DMS 273 (cell line): Measurements from ENCODE around the gene ZNF497.
"Not testable (repeated sequence)": the region's sequence is repeated elsewhere in the genome, so short reads cannot be mapped to it uniquely, and the experiment has no call there.

Experiments used
- DNase-seq: peaks from one replicate; lab custom pipeline; 2025; ENCODE audit not compliant: unreplicated experiment; lab: John Stamatoyannopoulos, UW

Gene ZNF497

DNA sequence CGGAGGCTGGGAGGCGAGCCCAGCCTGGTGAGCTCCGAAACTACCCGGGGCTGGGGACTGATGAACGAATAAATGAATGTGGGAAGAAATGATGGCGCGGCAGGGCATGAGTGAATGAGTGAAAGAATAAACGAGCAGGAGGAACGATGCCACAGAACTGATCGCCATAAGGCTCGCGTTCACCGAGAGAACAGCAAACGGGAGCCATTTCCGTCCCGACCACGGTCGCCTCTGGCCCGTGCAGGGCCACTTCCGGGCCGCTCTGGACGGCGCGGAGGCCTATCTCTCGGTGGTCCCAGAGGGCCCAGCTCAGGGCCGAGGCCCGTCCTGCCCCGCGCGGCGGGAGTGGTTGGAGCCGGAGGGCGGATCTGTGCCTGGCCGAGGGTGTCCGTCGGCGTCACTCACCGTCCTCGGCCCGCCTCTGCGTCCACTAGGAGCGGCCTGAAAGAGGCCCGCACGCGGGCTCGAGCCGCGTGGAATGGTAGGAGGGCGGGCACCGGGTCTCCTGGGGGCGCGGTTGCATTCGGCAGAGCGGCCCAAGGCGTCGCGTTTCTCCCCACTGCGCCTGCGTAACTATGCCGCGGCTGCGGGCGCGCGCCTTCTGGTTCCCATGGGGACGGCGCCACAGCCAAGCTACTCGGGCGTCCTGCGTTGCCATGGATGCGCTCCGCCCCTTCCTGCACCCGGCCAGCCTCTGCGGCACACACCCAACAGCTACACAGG lies at the start of gene ZNF497:
Gene ZNF497, minus strand, starts transcription at position 480 of the 723 bp plus-strand sequence. CDS start 5,116 bp downstream, outside the sequence.
- peak; percentile 98 for DNase-seq

DNA sequence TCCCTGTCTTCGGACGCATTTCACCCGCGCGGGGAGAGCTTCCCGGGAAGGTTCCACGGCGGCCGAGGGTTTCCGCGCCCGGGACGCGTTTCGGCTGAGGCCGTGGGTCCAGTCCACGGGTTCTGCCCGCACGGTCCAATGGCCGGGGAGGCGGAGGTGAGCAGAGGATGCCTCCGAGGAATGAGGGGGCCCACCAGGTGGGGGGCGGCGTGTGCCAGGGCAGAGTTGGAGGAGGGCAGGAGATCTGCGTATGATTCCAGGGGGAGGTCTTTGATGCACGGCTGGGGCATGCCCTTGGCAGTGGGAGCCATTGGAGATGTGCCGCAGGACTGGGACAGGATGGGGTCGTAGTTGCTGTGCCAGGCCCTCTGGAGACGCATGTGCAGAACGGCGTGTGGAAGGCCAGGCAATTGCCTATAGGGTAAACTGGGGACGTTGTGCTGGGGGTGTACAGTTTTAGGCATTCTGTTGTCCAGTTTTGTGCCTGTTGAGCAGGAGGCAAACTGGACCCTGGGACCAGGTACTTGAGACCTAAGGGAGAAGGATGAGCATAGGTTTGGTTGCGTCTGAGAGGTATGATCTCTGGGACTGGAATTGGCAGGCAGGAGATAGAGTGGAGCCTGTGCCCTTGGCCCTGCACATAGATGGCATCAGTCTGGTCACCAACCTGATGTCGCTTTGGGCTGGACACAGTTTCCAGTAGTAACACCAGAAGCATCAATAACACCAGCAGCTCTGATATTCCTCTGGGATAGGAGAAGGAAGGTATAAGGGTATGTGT lies 46.6 kb upstream of the ZNF497 start:
- peak; percentile 82 for DNase-seq

DNA sequence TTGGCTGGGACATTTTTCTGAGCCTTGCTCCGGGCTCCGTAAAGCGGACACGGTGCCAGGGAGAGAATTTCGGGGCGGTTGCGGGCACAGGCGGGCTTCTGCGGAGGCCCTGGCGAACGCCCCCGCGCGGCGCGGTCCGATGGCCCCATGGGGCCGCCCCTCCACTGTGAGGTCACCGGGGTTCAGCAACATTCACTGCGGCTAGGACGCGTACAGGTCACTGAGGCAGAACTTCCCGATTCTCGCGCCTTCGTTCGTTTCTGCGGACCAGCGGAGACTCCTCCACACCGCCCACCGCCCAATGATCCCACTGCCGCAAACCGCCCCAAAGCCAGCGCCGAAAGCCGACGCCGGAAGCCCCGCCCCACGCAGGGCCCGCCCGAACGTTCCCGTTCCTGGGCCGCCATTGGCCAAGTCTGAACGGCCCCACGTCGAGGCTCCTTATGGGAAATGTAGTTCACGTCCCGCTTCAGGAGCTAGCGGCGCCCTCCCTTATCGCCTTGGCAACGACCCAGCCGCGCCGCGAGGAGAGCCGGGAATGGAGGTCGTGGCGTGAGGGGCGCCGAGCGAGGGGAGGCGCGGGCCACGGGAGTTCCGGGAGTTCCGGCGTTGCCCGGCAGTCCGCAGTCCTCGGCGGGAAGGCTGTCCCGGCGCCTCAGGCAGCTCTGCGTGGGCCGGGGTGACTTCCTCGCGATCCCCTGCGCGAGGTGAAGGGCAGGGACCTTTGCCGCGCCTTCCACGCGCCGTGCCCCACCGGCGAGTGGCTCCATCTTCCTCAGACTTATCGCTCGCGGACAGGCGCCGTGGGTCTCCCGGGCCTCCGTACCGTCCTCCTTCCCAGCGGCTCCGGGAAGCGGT lies 45.8 kb upstream of the ZNF497 start, which contains the start of gene ZNF584:
Gene ZNF584, plus strand, starts transcription at position 498 of the 858 bp plus-strand sequence. CDS start 499 bp downstream, outside the sequence.
- DNase-seq, result peak; percentile 99

DNA sequence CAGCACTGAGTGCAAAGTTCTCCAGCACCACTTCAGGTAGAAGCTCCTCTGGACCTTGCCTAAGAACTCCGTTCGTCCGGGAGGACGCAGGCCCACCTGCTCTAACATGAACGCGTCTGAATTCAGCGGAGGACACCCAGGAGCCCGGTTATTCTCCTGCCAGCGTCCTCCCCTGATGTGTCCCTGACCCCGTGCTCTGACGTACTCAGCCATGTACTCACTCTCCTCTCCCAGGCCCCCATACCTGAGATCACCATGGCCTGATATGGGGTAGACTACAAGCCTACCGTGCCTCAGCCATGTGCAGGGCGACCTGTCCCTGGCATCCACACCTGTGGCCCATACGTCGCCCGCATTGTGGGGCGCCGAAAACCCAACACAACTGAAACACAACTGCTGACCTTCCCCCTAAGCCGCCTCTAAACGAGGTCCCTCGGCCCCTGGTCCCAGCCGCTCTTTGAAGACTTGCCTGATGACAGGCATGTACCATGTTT lies 45.2 kb upstream of the ZNF497 start:
- DNase-seq, result peak; percentile 57

DNA sequence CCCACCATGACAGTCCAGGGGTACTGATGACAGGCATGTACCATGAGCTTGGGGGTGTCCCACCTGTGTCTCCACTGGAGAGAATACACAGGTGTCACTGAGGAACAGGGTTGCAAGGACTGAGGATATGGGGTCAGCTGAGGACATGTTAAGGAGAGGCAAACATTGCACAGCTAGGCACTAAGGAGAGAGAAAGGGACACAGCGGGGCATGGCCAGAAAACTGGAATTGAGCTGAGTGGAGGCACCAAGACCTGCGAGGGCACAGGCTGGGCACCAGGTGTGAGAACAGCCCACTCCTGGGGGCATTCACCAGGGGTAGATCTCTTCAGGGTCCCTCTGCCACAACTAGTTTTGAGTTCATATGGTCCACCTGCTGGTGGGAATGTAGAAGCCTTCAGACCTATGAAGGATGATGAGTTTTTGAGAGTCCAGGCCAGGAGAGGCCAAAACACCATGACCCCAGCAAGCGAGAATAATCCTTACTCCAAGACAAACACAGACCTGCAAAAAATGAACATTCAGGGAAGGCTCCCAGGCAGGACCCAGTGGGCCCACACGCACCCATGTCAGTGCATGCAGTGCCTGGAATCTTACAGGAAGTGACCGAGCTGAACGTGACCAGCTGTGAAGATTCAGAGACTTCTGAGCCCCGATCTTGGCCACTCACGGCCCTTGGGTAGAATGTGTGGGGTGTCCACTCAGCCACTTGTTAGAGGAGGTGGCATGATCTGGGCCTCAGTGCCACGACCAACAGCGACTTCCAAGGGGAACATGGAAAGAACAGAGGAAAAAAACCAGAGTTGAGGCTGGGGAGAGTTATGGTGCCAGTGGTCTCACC lies 44.5 kb upstream of the ZNF497 start:
- DNase-seq, result peak; percentile 48

DNA sequence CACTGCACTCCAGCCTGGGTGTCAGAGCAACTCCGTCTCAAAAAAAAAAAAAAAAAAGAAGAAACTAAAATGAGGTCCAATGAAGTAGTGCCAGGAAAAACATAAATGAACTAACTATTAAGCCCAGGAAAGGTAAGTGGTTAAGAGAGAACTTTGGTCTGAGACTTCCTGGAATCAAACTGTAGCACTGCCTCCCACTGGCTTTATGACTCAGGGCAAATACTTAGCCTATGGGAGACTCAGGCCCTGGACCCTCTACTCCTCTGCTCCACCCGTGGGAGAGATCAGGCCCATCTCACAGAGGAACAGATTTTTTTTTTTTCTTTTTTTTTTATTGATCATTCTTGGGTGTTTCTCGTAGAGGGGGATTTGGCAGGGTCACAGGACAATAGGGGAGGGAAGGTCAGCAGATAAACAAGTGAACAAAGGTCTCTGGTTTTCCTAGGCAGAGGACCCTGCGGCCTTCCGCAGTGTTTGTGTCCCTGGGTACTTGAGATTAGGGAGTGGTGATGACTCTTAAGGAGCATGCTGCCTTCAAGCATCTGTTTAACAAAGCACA lies 41.4 kb upstream of the ZNF497 start:
- DNase-seq, result not testable (repeated sequence)

DNA sequence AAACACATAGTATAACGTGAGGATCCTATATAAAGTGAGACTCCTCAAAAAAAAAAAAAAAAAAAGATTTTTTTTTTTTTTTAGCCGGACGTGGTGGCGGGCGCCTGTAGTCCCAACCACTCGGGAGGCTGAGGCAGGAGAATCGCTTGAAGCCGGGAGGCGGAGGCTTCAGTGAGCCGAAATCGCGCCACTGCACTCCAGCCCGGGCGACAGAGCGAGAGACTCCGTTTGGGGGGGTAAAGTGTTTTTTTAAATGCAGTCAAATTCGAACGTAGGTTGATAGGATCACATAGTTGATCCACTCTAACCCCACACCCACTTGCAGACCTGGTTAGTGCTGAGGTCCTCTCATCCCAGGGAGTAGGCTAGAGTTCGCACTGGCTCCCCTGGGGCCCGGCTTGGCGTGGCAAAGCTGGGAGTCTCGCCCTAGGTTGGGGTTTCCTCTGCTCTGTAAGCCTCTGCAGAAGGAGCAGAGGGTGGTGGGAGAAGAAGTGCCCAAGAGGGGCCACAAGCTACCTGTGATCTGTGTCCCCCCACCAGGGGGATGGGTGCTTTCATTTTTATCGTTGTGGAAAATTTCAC lies 39.4 kb upstream of the ZNF497 start:
- peak; percentile 39 for DNase-seq

DNA sequence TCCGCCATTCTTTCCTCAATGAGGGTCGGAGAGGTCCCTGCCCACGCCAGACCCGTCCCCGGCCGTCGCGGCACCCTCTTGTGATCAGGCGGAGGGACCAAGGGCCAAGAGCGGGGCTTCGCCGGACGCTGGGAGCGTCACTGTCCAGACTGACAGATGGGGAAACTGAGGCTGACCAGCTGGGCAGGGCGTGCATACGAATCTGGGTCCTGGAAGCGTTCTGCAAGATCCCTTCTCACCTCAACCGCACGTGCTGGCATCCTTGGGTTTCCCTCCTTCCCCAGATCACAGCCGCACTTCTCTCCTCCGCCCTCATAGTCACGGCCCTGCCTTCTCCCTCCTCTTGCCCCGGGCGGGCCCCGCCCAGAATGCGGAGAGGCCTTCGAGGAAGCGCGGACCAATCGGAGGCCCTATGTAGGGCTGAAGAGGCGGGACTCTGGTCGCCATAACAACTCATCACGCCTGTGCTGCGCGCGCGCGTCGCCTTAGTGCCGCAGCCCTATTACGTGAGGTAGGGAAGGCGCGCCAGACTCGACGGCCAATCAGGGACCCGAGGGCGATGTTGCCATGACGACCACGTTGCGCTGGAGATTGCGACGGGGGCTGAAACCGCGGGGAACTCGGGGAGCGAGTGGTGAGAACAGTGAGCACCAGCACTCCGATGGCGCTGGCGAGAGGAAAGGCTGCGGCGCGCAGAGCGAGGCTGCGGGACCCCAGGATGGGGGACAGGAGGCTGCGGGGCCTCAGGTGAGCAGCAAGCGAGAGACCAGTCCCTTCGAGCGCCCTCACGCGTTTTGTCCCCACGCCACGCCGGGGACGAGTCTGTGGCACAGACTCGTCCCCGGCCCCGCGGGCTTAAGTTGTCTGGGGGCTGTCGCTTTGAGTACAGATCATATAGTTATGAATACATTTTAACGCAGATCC lies 38.6 kb upstream of the ZNF497 start:
- peak; percentile 100 for DNase-seq

DNA sequence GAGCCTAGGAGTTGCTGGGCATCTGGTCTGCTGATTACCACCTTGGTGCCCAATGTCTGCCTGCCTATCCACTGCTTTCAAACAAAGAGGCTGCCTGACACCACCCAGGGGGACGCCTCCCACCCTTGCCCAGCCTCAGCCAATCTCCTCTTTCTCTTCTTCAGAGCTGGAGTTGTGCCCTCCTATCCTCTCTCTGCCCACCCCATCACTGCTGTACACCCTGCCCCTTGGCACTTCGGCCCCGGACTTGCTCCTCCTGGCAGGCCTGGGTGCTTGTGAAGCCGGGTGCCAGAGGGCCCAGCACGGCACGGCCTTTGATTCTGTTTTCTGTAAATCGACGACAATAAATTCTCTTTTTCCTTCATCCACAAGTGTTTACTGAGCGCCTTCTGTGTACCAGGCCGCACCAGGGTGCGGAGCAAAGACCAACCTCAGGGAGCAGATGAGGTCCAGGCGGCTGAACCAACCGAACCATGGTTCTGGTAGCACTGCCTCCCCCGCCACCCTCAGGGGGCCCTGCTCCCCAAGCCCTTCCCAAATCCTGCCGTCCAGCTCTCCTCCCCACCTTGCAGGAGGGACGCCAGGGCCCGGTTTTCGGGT lies 37.9 kb upstream of the ZNF497 start:
- peak; percentile 46 for DNase-seq

DNA sequence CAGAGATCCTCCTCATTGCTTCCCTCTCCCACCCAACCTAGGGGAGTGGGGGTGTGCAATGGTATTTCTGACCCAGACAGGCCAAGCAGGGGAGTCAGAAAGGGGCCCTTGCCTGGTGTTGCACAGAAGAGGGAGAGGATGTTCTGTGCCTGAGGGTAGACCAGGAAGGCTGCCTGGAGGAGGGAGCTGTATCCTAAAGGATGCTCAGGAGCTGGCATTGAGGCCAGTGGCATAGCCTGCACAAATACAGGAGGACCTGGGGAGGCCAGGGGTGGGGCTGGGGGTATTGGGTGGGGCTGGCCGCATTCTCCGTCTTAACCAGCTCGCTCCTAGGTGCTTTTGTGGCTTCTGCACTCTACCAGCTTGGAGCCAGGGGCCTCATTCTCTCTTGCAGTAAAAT lies 37.4 kb upstream of the ZNF497 start:
- DNase-seq, result no peak

DNA sequence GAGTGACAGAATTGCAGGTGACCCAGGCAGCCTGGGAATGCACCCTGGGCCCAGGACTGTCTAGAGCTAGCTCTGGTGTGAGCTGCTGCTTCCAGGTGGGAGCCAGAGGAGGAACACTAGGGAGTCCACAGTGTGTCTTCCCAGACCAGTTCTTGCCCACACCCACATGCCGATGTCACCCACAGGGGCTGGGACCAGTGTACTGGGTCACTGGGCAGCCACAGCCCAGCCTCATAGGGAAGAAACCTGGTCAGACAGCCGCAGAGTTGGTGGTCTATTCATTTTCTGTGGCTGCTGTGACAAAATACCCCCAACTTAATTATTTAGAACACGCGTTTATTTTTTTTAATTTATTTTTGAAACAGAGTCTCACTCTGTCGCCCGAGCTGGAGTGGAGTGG lies 36.0 kb upstream of the ZNF497 start:
- no peak for DNase-seq

DNA sequence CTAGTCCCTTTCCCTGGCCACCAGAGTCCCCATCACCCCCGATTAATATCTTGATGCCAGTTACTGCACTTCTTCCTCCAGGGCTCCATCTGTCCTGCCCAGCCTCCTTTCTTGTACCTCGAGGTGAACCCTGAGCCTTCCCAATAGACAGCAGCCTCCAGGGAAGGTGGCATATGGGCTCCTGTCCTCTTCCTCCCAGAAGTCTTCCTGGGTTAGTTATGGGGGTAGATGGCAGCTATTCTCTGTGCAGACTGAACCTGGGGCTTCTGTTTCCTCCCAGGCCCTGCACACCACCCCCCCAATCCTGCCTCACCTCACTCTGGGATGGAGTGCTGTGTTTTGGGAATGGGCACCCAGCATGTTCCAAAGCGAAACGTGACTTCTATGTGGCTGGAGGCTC lies 35.5 kb upstream of the ZNF497 start:
- peak; percentile 53 for DNase-seq

DNA sequence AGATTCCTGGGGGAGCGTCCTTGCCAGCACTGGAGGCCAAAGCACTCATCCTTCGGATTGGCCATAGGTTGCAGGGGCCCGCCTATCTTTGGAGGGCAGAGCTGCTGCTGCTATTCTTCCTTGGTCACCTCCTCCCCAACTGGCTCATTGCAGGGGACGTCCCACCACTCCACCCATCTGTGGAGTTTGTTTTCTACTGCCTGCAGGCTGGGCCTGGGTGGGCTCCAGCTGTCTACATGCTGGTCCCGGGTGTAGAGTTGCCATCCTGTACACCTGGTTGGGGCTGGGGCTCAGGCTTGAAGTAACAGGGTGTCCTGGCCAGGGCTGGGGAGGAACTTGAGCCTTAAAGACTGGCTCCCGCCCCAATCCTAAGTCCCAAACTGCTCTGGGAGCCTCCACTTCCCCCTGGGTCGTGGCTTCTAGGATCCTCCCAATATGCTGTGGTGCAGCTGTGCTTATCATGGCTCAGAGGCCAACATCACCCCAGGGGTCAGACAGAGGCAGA lies 35.0 kb upstream of the ZNF497 start:
- DNase-seq, result peak; percentile 91

DNA sequence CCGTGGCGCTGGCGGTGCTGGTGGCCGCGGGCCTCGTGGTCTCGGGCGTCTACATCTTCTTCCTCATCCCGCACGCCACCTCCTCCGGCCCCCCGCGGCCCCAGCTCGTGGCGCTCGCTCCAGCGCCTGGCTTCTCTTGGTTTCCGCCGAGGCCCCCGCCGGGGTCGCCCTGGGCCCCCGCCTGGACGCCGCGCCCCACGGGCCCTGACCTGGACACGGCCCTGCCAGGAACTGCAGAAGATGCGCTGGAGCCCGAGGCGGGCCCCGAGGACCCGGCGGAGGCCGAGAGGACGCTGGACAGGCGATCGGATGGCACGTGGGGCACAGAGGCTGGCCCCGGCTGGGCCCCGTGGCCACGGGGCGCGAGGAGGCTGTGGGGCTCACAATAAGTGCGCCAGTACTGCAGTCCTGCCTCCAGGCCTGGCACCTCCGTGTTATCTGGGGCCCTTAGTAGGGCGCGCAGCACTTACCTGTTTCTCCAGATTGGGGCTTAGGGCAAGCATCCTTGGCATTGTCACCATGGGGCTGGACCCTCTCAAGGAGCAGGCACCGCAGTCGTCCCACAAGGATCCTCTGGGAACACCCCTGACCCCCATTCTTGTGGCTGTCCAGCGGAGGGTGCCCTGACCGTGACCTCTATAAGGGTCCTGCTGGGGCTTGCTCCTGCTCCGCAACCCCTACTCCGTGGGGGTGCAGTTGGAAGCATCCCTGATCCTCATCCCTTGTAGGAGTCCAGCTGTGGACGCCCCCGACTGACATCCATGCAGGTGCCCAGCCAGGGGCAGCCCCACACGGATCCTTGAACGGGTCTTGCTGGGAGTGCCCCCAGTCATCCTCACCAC lies 34.4 kb upstream of the ZNF497 start:
- no peak for DNase-seq

DNA sequence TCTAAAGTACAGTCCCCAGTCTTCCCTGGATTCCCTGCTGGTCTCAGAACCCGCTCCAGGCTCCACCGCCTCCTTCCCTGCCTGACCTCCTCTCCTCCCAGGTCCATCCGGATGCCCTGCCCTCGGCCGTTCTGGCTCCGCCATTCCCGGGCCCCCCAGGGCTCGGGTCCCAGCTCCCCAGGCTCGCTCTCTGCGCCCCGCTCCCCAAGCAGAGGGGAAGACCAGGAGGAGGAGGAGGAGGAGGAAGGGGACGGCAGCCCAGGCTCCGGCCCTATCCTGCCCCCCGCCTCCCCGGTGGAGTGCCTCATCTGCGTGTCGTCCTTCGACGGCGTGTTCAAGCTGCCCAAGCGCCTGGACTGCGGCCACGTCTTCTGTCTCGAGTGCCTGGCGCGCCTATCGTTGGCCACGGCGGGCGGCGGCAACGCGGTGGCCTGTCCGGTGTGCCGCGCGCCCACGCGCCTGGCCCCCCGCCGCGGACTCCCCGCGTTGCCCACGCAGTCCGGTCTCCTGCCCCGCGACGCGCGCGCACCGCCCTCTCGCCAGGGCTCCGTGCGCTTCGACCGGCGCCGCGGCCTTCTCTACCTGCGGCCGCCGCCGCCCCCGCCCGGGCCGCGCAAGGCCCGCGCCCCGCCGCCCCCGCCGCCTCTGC lies 33.6 kb upstream of the ZNF497 start:
- DNase-seq, result peak; percentile 77

DNA sequence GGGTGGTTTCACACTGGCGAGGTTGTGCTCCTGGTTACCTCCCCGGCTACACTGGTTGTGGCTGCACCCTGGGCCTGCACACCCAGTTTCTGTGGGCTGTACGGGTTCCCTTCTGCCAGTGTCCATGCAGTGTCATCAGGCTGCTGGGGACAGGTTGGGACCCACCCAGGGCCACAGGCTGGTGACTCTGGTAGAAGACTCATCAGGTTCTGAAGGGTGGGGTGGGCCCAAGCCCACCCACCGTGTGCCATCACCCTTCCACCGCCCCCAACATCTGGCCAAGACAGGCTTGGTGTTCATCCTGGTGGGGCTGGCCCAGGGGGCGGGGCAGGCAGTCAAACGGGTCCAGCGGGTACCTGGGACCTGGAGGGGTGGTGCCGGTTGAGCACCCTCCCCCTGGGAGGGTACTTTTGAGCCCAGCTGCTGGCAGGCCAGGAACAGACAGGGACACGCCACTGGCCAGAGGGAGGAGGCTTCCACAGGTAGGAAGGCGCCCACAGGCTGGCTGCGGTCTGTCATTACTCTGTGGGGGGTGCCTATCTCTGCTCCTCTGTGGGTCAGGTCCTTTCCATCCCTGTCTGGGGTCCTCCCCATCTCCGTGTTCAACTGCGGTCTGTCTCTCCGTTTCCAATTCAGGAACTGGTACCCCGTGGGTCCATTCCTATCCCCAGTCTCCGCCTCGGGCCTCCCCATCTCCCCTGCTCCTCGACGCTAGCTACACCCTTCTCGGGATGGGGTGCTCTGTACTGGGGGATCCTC lies 32.8 kb upstream of the ZNF497 start, which contains the start of gene RNF225:
Gene RNF225, plus strand, starts transcription at position 437 of the 759 bp plus-strand sequence. CDS start 434 bp downstream, outside the sequence.
- peak; percentile 83 for DNase-seq
